Stimulated activated CD4-positive, alpha-beta T cell treated with anti-CD3 and anti-CD28 coated beads, Interleukin-2, amount 100 ng/mL, for 4 hours (primary cell): ENCODE measurements around the gene PAPPA2.

Source experiments
- DNase-seq: peaks from one replicate; pipeline ENCODE4 v3.0.0-alpha.2; 2020; ENCODE audit warnings: low read depth

PAPPA2 gene

GRCh38 chr1:176811511-176812288 is 348.7 kb downstream of the PAPPA2 start:
- no peak for DNase-seq

GRCh38 chr1:176815621-176816020 is 352.6 kb downstream of the PAPPA2 start:
- no peak for DNase-seq

- no peak for DNase-seq
Measured at GRCh38 chr1:176816232-176816631, 353.3 kb downstream of the PAPPA2 start.

- DNase-seq = no peak
Measured at GRCh38 chr1:176820391-176821031, 357.5 kb downstream of the PAPPA2 start.

- no peak for DNase-seq
Measured at GRCh38 chr1:176826265-176826664, 363.3 kb downstream of the PAPPA2 start.

GRCh38 chr1:176829261-176829660 is 366.3 kb downstream of the PAPPA2 start:
- no peak for DNase-seq

- no peak for DNase-seq
Measured at GRCh38 chr1:176831150-176831549, 368.2 kb downstream of the PAPPA2 start.

GRCh38 chr1:176837708-176838107 is 374.7 kb downstream of the PAPPA2 start:
- no peak for DNase-seq

GRCh38 chr1:176838276-176838995 is 375.5 kb downstream of the PAPPA2 start:
- no peak for DNase-seq

GRCh38 chr1:176839216-176839615 is 376.2 kb downstream of the PAPPA2 start:
- no peak for DNase-seq

- no peak for DNase-seq
Measured at GRCh38 chr1:176841238-176841637, 378.3 kb downstream of the PAPPA2 start.

GRCh38 chr1:176843352-176844297 is 380.6 kb downstream of the PAPPA2 start:
- DNase-seq = no peak

GRCh38 chr1:176847052-176847451 is 384.1 kb downstream of the PAPPA2 start:
- DNase-seq = no peak

GRCh38 chr1:176849281-176849680 is 386.3 kb downstream of the PAPPA2 start:
- no peak for DNase-seq

- DNase-seq = no peak
Measured at GRCh38 chr1:176850871-176851270, 387.9 kb downstream of the PAPPA2 start.

- no peak for DNase-seq
Measured at GRCh38 chr1:176852124-176852523, 389.1 kb downstream of the PAPPA2 start.

- DNase-seq = no peak
Measured at GRCh38 chr1:176853503-176853902, 390.5 kb downstream of the PAPPA2 start.

GRCh38 chr1:176854121-176854520 is 391.1 kb downstream of the PAPPA2 start:
- no peak for DNase-seq

- DNase-seq = no peak
Measured at GRCh38 chr1:176854758-176855745, 392.1 kb downstream of the PAPPA2 start.

GRCh38 chr1:176857632-176858031 is 394.7 kb downstream of the PAPPA2 start:
- no peak for DNase-seq
